Fibroblast of skin of abdomen (primary cell): ENCODE measurements around the gene SYTL2.
"Not testable (repeated sequence)": the region's sequence is repeated elsewhere in the genome, so short reads cannot be mapped to it uniquely, and the experiment has no call there.

ENCODE experiments used
- DNase-seq: peaks from one replicate; pipeline ENCODE4 v3.0.0-alpha.2; 2013

Gene SYTL2

GRCh38 chr11:85795712-85796487 is 15.0 kb downstream of the SYTL2 start:
- no peak for DNase-seq

- peak; percentile 39 for DNase-seq
Measured at GRCh38 chr11:85791409-85791990, 19.4 kb downstream of the SYTL2 start.

GRCh38 chr11:85787809-85788760 is 22.9 kb downstream of the SYTL2 start:
- no peak for DNase-seq

- DNase-seq, result no peak
Measured at GRCh38 chr11:85787168-85787567, 23.8 kb downstream of the SYTL2 start.

GRCh38 chr11:85784480-85785265 is 26.3 kb downstream of the SYTL2 start:
- no peak for DNase-seq

- DNase-seq, result no peak
Measured at GRCh38 chr11:85783758-85784157, 27.2 kb downstream of the SYTL2 start.

- DNase-seq, result peak; percentile 41
Measured at GRCh38 chr11:85780780-85781517, 30.0 kb downstream of the SYTL2 start.

- peak; percentile 41 for DNase-seq
Measured at GRCh38 chr11:85779956-85780640, 30.8 kb downstream of the SYTL2 start.

- DNase-seq, result not testable (repeated sequence)
Measured at GRCh38 chr11:85777603-85777972, 33.4 kb downstream of the SYTL2 start.

GRCh38 chr11:85776951-85777602 is 33.9 kb downstream of the SYTL2 start:
- DNase-seq, result no peak

GRCh38 chr11:85774256-85775101 is 36.5 kb downstream of the SYTL2 start:
- no peak for DNase-seq

- DNase-seq, result peak; percentile 87
Measured at GRCh38 chr11:85772695-85773094, 38.2 kb downstream of the SYTL2 start.

- no peak for DNase-seq
Measured at GRCh38 chr11:85771568-85771967, 39.4 kb downstream of the SYTL2 start.

GRCh38 chr11:85769771-85770170 is 41.2 kb downstream of the SYTL2 start:
- DNase-seq, result no peak

- no peak for DNase-seq
Measured at GRCh38 chr11:85768473-85769146, 42.3 kb downstream of the SYTL2 start.

GRCh38 chr11:85767246-85767945 is 43.5 kb downstream of the SYTL2 start:
- no peak for DNase-seq

- DNase-seq, result peak; percentile 42
Measured at GRCh38 chr11:85766721-85767161, 44.2 kb downstream of the SYTL2 start.

GRCh38 chr11:85764796-85765195 is 46.1 kb downstream of the SYTL2 start:
- no peak for DNase-seq
